Measurements from ENCODE around the gene SLAMF9. TPM values are rescaled to one million over a fixed set of nuclear protein-coding genes. Genes with fewer than 3 reads are reported as not detected.

Gene SLAMF9
- total RNA-seq, 1 donor from 2014 or later = not detected

GRCh38 chr1:159981351-159982055, 27.5 kb upstream of the SLAMF9 start:
- TF ChIP-seq CTCF (IDR thresholded peaks at IDR 0.05; ENCODE audit: insufficient read depth, low read length, poor library complexity, severe bottlenecking) = no peak
- Histone ChIP-seq H3K36me3 (ENCODE audit: control insufficient read depth, insufficient read depth, low read length) (no peaks in the 10 kb centered on the region), H3K27me3 (ENCODE audit: control insufficient read depth, insufficient read depth, low read length) (peaks cover 2% of the 10 kb centered on the region), H3K4me3 (ENCODE audit: low read depth, low read length) (no peak overlapping the region)
- no peak for DNase-seq (ENCODE audit: low read depth)

- TF ChIP-seq CTCF (IDR thresholded peaks at IDR 0.05; ENCODE audit: insufficient read depth, low read length, poor library complexity, severe bottlenecking) = no peak
- H3K27me3 ChIP-seq (ENCODE audit: control insufficient read depth, insufficient read depth, low read length) = peaks cover 2% of the 10 kb centered on the region
- no peak overlapping the region for H3K4me3 ChIP-seq (ENCODE audit: low read depth, low read length)
- H3K36me3 ChIP-seq (ENCODE audit: control insufficient read depth, insufficient read depth, low read length) = no peaks in the 10 kb centered on the region
- DNase-seq (ENCODE audit: low read depth) = no peak
These were observed 26.7 kb upstream of the SLAMF9 start for GRCh38 chr1:159980786-159981185.

- TF ChIP-seq CTCF (IDR thresholded peaks at IDR 0.05; ENCODE audit: insufficient read depth, low read length, poor library complexity, severe bottlenecking) = no peak
- Histone ChIP-seq H3K4me3 (ENCODE audit: low read depth, low read length) (no peak overlapping the region), H3K36me3 (ENCODE audit: control insufficient read depth, insufficient read depth, low read length) (no peaks in the 10 kb centered on the region), H3K27me3 (ENCODE audit: control insufficient read depth, insufficient read depth, low read length) (peaks cover 2% of the 10 kb centered on the region)
- no peak for DNase-seq (ENCODE audit: low read depth)
These were observed 26.0 kb upstream of the SLAMF9 start for GRCh38 chr1:159980076-159980475.

GRCh38 chr1:159979257-159979656, 25.2 kb upstream of the SLAMF9 start:
- peaks cover 2% of the 10 kb centered on the region for H3K27me3 ChIP-seq (ENCODE audit: control insufficient read depth, insufficient read depth, low read length)
- H3K4me3 ChIP-seq (ENCODE audit: low read depth, low read length) = no peak overlapping the region
- DNase-seq (ENCODE audit: low read depth) = no peak
- TF ChIP-seq CTCF (IDR thresholded peaks at IDR 0.05; ENCODE audit: insufficient read depth, low read length, poor library complexity, severe bottlenecking) = no peak
- no peaks in the 10 kb centered on the region for H3K36me3 ChIP-seq (ENCODE audit: control insufficient read depth, insufficient read depth, low read length)

GRCh38 chr1:159978107-159978398, 24.0 kb upstream of the SLAMF9 start:
- Histone ChIP-seq H3K27me3 (ENCODE audit: control insufficient read depth, insufficient read depth, low read length) (peaks cover 2% of the 10 kb centered on the region), H3K36me3 (ENCODE audit: control insufficient read depth, insufficient read depth, low read length) (no peaks in the 10 kb centered on the region), H3K4me3 (ENCODE audit: low read depth, low read length) (no peak overlapping the region)
- no peak for DNase-seq (ENCODE audit: low read depth)
- TF ChIP-seq CTCF (IDR thresholded peaks at IDR 0.05; ENCODE audit: insufficient read depth, low read length, poor library complexity, severe bottlenecking) = no peak
